C4-2B (cell line): ENCODE results near the gene FGA.

Experiments
- ZFX ChIP-seq: fragments of 450-650 bp; IDR thresholded peaks from 2 replicates; pipeline ENCODE4 v1.6.1; 2017
- TF ChIP-seq, protein P1 (sequence below): fragments of 450-650 bp; conservative IDR thresholded peaks from 2 replicates; pipeline ENCODE4 v1.5.1; 2017; ENCODE audit warnings: mild to moderate bottlenecking

DNA sequence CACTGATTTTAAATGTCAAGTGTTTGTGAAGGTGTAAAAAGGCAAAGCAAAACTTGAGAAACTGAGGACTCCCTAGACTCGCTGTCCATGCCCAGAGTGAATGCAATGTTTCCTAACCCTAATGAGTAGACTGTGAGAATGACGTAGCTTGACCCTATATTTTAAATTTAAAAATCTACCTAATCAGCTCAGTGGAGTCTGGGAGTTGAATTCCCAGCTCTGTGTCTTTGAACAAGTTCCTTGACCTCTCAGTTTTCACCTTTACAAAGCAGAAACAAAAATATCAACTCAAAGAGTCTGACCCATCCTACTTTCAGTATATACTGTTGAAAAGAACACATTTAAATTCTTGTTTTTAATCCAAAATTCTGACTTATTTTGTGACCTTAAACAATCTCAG is 2.3 kb downstream of the FGA start:
- TF ChIP-seq, protein P1, sequence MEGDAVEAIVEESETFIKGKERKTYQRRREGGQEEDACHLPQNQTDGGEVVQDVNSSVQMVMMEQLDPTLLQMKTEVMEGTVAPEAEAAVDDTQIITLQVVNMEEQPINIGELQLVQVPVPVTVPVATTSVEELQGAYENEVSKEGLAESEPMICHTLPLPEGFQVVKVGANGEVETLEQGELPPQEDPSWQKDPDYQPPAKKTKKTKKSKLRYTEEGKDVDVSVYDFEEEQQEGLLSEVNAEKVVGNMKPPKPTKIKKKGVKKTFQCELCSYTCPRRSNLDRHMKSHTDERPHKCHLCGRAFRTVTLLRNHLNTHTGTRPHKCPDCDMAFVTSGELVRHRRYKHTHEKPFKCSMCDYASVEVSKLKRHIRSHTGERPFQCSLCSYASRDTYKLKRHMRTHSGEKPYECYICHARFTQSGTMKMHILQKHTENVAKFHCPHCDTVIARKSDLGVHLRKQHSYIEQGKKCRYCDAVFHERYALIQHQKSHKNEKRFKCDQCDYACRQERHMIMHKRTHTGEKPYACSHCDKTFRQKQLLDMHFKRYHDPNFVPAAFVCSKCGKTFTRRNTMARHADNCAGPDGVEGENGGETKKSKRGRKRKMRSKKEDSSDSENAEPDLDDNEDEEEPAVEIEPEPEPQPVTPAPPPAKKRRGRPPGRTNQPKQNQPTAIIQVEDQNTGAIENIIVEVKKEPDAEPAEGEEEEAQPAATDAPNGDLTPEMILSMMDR = no peak
- no peak for TF ChIP-seq ZFX
